ENCODE measurements around the gene RABL2B.

Gene RABL2B

GRCh38 chr22:50734986-50735738 lies 48.3 kb downstream of the RABL2B start:
- ATAC-seq, result no peak

DNA sequence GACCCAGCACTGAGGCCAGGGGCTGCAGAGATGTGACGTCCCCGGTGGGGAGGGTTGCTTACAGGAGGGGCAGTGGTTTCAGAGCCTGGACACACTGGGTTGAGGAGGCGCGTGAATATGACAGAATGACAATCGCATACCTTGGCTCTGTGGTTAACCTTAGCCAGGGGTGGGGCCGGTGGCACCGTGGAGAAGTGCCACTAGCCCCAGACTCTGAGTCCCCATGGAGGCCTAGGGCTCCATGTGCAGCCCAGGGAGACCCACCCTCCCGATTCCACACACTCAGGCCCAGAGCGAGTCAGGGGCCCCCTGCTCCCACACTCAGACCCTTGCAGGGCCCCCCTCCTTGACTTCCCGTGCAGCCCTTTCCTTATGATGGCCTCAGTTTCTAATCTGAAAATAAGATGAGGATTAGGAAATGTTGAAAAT lies 49.1 kb downstream of the RABL2B start:
- TF ChIP-seq RARB (CRISPR knock-in tag; IDR thresholded peaks at IDR 0.05) (no peak), ISL1 (CRISPR knock-in tag; IDR thresholded peaks at IDR 0.05) (no peak), TCF4 (CRISPR knock-in tag; IDR thresholded peaks at IDR 0.05; ENCODE audit: borderline replicate concordance) (no peak), ZC3H10 (CRISPR knock-in tag; IDR thresholded peaks at IDR 0.05) (no peak), ZFP30 (CRISPR knock-in tag; IDR thresholded peaks at IDR 0.05) (no peak), BACH2 (CRISPR knock-in tag; IDR thresholded peaks at IDR 0.05; ENCODE audit: borderline replicate concordance) (no peak), TSHZ2 (CRISPR knock-in tag; IDR thresholded peaks at IDR 0.05) (no peak), ZNF8 (CRISPR knock-in tag; IDR thresholded peaks at IDR 0.05) (no peak), OSR1 (CRISPR knock-in tag; IDR thresholded peaks at IDR 0.05) (no peak), ESRRG (CRISPR knock-in tag; IDR thresholded peaks at IDR 0.05) (no peak), ZNF565 (CRISPR knock-in tag; conservative IDR thresholded peaks at IDR 0.05; ENCODE audit: low read depth) (no peak), SNAI2 (CRISPR knock-in tag; IDR thresholded peaks at IDR 0.05) (no peak), ARNTL (CRISPR knock-in tag; IDR thresholded peaks at IDR 0.05; ENCODE audit: borderline replicate concordance, low read depth) (no peak), CSDC2 (CRISPR knock-in tag; IDR thresholded peaks at IDR 0.05) (no peak)
- TF ChIP-seq, protein P1, sequence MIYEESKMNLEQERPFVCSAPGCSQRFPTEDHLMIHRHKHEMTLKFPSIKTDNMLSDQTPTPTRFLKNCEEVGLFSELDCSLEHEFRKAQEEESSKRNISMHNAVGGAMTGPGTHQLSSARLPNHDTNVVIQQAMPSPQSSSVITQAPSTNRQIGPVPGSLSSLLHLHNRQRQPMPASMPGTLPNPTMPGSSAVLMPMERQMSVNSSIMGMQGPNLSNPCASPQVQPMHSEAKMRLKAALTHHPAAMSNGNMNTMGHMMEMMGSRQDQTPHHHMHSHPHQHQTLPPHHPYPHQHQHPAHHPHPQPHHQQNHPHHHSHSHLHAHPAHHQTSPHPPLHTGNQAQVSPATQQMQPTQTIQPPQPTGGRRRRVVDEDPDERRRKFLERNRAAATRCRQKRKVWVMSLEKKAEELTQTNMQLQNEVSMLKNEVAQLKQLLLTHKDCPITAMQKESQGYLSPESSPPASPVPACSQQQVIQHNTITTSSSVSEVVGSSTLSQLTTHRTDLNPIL (CRISPR knock-in tag; IDR thresholded peaks at IDR 0.05; ENCODE audit: low read depth), result no peak
- TF ChIP-seq, protein P2, sequence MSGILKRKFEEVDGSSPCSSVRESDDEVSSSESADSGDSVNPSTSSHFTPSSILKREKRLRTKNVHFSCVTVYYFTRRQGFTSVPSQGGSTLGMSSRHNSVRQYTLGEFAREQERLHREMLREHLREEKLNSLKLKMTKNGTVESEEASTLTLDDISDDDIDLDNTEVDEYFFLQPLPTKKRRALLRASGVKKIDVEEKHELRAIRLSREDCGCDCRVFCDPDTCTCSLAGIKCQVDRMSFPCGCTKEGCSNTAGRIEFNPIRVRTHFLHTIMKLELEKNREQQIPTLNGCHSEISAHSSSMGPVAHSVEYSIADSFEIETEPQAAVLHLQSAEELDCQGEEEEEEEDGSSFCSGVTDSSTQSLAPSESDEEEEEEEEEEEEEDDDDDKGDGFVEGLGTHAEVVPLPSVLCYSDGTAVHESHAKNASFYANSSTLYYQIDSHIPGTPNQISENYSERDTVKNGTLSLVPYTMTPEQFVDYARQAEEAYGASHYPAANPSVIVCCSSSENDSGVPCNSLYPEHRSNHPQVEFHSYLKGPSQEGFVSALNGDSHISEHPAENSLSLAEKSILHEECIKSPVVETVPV (CRISPR knock-in tag; IDR thresholded peaks at IDR 0.05), result no peak

More at GRCh38 chr22:50734986-50735738, 48.3 kb downstream of the RABL2B start:
- no peak for TF ChIP-seq PATZ1 (CRISPR knock-in tag; IDR thresholded peaks at IDR 0.05; ENCODE audit: borderline replicate concordance)
- no peak for TF ChIP-seq ZNF8 (CRISPR knock-in tag; IDR thresholded peaks at IDR 0.05)
- TF ChIP-seq, protein P1 (CRISPR knock-in tag; IDR thresholded peaks at IDR 0.05; ENCODE audit: low read depth), result no peak
- TF ChIP-seq ZFP30 (CRISPR knock-in tag; IDR thresholded peaks at IDR 0.05), result no peak

GRCh38 chr22:50733521-50734342 lies 49.7 kb downstream of the RABL2B start:
- ATAC-seq, result peak; percentile 47
- TF ChIP-seq PATZ1 (CRISPR knock-in tag; IDR thresholded peaks at IDR 0.05; ENCODE audit: borderline replicate concordance), result no peak
- TF ChIP-seq, protein P1 (CRISPR knock-in tag; IDR thresholded peaks at IDR 0.05; ENCODE audit: low read depth), result no peak
- no peak for TF ChIP-seq ZNF70 (CRISPR knock-in tag; IDR thresholded peaks at IDR 0.05)
- TF ChIP-seq ZNF565 (CRISPR knock-in tag; conservative IDR thresholded peaks at IDR 0.05; ENCODE audit: low read depth), result no peak
- TF ChIP-seq, protein P3, sequence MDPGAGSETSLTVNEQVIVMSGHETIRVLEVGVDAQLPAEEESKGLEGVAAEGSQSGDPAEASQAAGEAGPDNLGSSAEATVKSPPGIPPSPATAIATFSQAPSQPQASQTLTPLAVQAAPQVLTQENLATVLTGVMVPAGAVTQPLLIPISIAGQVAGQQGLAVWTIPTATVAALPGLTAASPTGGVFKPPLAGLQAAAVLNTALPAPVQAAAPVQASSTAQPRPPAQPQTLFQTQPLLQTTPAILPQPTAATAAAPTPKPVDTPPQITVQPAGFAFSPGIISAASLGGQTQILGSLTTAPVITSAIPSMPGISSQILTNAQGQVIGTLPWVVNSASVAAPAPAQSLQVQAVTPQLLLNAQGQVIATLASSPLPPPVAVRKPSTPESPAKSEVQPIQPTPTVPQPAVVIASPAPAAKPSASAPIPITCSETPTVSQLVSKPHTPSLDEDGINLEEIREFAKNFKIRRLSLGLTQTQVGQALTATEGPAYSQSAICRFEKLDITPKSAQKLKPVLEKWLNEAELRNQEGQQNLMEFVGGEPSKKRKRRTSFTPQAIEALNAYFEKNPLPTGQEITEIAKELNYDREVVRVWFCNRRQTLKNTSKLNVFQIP (CRISPR knock-in tag; IDR thresholded peaks at IDR 0.05; ENCODE audit: borderline replicate concordance, low read depth), result no peak
- no peak for TF ChIP-seq ZNF8 (CRISPR knock-in tag; IDR thresholded peaks at IDR 0.05)
- no peak for TF ChIP-seq OSR1 (CRISPR knock-in tag; IDR thresholded peaks at IDR 0.05)

More for the DNA sequence above, 49.1 kb downstream of the RABL2B start:
- no peak for ATAC-seq

All from SK-N-SH treated with all-trans-retinoic acid at 6 μM for 48 hours (cell line).